ENCODE data around the gene MLYCD.
A peak's percentile ranks its signal among the peaks of the same experiment; 100 is the strongest.

The MLYCD gene

DNA sequence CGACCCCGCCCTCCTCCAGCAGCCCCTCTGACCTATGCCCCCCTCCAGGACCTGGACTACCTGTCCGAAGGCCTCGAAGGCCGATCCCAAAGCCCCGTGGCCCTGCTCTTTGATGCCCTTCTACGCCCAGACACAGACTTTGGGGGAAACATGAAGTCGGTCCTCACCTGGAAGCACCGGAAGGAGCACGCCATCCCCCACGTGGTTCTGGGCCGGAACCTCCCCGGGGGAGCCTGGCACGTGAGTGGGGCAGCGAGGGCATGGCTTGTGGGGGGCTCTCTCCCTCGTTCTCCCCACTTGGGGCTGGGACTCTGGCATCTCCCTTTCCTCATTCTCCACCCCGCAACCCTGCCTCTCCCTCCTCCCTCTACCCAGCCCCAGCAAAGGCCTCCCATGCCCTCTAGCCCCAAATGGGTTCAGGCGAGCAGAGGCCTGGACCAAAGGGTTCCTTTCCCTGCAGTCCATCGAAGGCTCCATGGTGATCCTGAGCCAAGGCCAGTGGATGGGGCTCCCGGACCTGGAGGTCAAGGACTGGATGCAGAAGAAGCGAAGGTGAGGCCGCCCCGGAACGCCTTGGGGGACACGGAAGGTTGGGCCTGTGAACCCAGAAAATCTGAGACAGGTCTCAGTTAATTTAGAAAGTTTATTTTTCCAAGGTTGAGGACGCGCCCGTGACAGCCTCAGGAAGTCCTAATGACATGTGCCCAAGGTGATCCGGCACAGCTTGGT is 61.8 kb downstream of the MLYCD start:
- Histone ChIP-seq H3K4me1 (ENCODE audit: control insufficient read depth, insufficient read depth, low read length) (no peaks in the 10 kb centered on the region), H3K27ac (ENCODE audit: insufficient read depth, low read depth, low read length, poor library complexity, severe bottlenecking) (no peak overlapping the region), H3K9me3 (ENCODE audit: control insufficient read depth, low read length) (no peaks in the 10 kb centered on the region), H3K4me3 (ENCODE audit: insufficient read depth, low read depth, low read length) (no peak overlapping the region), H3K36me3 (ENCODE audit: control insufficient read depth, insufficient read depth, low read length) (no peaks in the 10 kb centered on the region), H3K27me3 (ENCODE audit: control insufficient read depth, insufficient read depth, low read length, poor library complexity, severe bottlenecking) (no peaks in the 10 kb centered on the region)
- WGBS, 2 experiments: 94 to 95% methylated on average over 29 of the region's 29 CpGs

DNA sequence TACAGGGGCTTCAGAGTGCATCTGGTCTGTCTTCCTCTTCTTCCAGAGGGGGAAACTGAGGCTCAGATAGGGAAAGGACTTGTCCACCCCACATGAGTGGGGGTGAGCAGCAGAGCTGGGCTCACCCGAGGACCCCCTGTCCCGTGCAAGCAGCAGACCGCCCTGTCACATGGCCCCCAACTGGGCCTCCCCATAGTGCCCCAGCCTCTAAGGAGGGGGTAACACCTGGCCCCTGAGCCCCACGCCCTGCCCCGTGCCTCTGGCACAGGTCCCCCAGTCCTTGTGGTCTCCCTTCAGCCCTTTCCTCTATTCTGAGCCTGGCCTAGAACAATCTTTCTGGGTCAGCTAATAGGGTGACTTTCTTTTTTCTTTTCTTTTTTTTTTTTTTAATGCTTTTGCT is 62.7 kb downstream of the MLYCD start:
- WGBS, 2 experiments: 92 to 96% methylated on average over 5 of the region's 5 CpGs
- Histone ChIP-seq H3K27me3 (ENCODE audit: control insufficient read depth, insufficient read depth, low read length, poor library complexity, severe bottlenecking) (no peaks in the 10 kb centered on the region), H3K4me3 (ENCODE audit: insufficient read depth, low read depth, low read length) (no peak overlapping the region), H3K27ac (ENCODE audit: insufficient read depth, low read depth, low read length, poor library complexity, severe bottlenecking) (no peak overlapping the region), H3K36me3 (ENCODE audit: control insufficient read depth, insufficient read depth, low read length) (no peaks in the 10 kb centered on the region), H3K9me3 (ENCODE audit: control insufficient read depth, low read length) (no peaks in the 10 kb centered on the region), H3K4me1 (ENCODE audit: control insufficient read depth, insufficient read depth, low read length) (no peaks in the 10 kb centered on the region)

DNA sequence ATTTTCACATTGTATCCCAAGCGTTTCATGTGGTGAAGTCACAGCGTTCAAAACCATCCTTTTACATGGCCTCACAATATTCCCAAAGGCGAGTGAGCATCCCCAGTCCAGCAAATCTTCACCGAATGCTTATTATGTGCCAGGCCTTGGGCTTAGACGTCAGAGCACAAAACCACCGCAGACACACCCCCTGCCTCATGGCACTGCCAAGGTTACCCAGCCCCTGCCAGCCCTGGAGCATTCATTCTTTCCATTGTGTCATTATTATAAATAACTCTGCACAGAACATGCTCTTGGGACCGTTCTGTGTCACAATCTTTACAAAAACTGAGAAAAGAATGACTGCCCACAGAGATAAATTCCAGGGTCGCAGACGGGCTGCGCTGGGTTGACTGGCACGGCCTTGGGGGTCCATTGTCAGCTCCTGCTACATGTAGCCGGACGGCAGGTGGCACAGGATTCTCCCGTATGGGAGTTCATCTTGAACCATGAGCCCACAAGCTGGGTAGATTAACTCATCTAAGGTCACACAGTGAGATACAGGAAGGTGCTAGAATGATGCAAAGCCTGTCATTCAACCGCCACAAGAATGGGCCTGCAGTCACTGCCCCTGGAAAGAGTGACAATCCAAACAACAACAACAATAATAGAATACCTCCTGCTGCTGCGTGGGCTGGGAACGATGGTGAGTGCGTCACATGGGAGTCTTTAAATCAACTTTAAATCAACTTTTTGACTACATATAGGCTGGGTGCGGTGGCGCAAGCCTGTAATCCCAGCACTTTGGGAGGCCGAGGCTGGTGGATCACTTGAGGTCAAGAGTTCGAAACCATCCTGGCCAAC is 64.6 kb downstream of the MLYCD start:
- Histone ChIP-seq H3K4me1 (ENCODE audit: control insufficient read depth, insufficient read depth, low read length) (no peaks in the 10 kb centered on the region), H3K36me3 (ENCODE audit: control insufficient read depth, insufficient read depth, low read length) (no peaks in the 10 kb centered on the region), H3K27ac (ENCODE audit: insufficient read depth, low read depth, low read length, poor library complexity, severe bottlenecking) (no peak overlapping the region), H3K9me3 (ENCODE audit: control insufficient read depth, low read length) (no peaks in the 10 kb centered on the region), H3K27me3 (ENCODE audit: control insufficient read depth, insufficient read depth, low read length, poor library complexity, severe bottlenecking) (no peaks in the 10 kb centered on the region), H3K4me3 (ENCODE audit: insufficient read depth, low read depth, low read length) (no peak overlapping the region)
- WGBS, 2 experiments: 89 to 90% methylated on average over 22 of the region's 22 CpGs

DNA sequence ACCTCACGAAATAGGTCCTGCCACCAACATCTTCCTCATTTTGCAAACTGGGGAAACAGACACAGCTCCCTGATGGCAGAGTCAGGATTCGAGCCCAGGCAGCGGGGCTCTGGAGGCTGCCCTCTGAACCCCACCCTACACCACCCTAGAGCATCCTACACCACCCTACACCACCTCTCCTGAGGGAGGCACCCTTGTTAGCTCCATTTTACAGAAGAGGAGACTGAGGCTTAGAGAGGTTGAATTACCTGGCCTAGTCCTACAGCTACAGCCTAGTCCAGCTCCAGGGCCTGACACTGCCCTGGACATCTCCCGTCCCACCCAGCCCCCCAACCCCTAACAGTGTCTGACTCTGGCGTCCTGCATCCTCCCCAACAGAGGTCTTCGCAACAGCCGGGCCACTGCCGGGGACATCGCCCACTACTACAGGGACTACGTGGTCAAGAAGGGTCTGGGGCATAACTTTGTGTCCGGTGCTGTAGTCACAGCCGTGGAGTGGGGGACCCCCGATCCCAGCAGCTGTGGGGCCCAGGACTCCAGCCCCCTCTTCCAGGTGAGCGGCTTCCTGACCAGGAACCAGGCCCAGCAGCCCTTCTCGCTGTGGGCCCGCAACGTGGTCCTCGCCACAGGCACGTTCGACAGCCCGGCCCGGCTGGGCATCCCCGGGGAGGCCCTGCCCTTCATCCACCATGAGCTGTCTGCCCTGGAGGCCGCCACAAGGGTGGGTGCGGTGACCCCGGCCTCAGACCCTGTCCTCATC is 65.9 kb downstream of the MLYCD start:
- WGBS, 2 experiments: 93% methylated on average over 26 of the region's 26 CpGs
- H3K36me3 ChIP-seq (ENCODE audit: control insufficient read depth, insufficient read depth, low read length): no peaks in the 10 kb centered on the region

DNA sequence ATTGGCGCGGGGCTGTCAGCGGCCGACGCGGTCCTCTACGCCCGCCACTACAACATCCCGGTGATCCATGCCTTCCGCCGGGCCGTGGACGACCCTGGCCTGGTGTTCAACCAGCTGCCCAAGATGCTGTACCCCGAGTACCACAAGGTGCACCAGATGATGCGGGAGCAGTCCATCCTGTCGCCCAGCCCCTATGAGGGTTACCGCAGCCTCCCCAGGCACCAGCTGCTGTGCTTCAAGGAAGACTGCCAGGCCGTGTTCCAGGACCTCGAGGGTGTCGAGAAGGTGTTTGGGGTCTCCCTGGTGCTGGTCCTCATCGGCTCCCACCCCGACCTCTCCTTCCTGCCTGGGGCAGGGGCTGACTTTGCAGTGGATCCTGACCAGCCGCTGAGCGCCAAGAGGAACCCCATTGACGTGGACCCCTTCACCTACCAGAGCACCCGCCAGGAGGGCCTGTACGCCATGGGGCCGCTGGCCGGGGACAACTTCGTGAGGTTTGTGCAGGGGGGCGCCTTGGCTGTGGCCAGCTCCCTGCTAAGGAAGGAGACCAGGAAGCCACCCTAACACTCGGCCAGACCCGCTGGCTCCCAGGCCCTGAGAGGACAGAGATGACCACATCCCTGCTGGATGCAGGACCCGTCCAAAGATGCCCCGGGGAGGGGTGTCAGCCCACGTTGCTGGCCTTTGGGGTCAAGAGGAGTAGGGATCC is 66.7 kb downstream of the MLYCD start:
- no peaks in the 10 kb centered on the region for H3K9me3 ChIP-seq (ENCODE audit: control insufficient read depth, low read length)
- no peak overlapping the region for H3K4me3 ChIP-seq (ENCODE audit: insufficient read depth, low read depth, low read length)
- WGBS, 2 experiments: 95 to 96% methylated on average over 36 of the region's 36 CpGs
- no peak overlapping the region for H3K27ac ChIP-seq (ENCODE audit: insufficient read depth, low read depth, low read length, poor library complexity, severe bottlenecking)
- H3K4me1 ChIP-seq (ENCODE audit: control insufficient read depth, insufficient read depth, low read length): peaks cover 11% of the 10 kb centered on the region
- H3K36me3 ChIP-seq (ENCODE audit: control insufficient read depth, insufficient read depth, low read length): no peaks in the 10 kb centered on the region
- H3K27me3 ChIP-seq (ENCODE audit: control insufficient read depth, insufficient read depth, low read length, poor library complexity, severe bottlenecking): peaks cover 11% of the 10 kb centered on the region

More for the DNA sequence above, 65.9 kb downstream of the MLYCD start:
- no peak overlapping the region for H3K27ac ChIP-seq (ENCODE audit: insufficient read depth, low read depth, low read length, poor library complexity, severe bottlenecking)
- peaks cover 11% of the 10 kb centered on the region for H3K27me3 ChIP-seq (ENCODE audit: control insufficient read depth, insufficient read depth, low read length, poor library complexity, severe bottlenecking)
- peaks cover 4% of the 10 kb centered on the region for H3K4me1 ChIP-seq (ENCODE audit: control insufficient read depth, insufficient read depth, low read length)
- H3K9me3 ChIP-seq (ENCODE audit: control insufficient read depth, low read length): no peaks in the 10 kb centered on the region
- no peak overlapping the region for H3K4me3 ChIP-seq (ENCODE audit: insufficient read depth, low read depth, low read length)

DNA sequence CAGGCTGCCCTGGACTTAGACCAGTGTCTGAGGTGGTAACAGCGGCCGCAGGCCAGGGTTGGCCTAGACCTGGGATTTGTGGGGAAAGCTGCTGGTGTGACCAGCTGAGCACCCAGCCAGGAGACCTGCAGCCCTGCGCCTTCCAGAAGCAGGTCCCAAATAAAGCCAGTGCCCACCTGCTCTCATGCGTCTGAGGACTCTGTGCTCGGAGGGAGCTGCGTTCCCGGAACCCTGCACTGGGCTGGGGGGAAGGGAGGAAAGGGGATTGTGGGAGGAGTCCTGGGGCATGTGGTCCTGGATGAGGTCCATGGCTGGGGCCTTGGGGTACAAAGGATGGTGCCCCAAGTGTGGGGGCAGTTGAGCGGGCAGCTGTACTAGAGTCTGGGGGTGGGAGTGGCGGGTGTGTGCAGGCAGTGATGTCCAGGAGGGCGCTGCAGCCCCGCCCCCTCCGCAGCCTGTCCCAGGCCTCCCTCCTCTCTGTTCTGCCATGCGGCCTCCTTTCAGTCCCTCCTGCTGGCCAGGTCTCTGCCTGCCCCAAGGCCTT is 67.3 kb downstream of the MLYCD start:
- peaks cover 11% of the 10 kb centered on the region for H3K27me3 ChIP-seq (ENCODE audit: control insufficient read depth, insufficient read depth, low read length, poor library complexity, severe bottlenecking)
- H3K9me3 ChIP-seq (ENCODE audit: control insufficient read depth, low read length): no peaks in the 10 kb centered on the region
- 88% methylated on average over 13 of the region's 13 CpGs for WGBS, 2 experiments
- H3K4me3 ChIP-seq (ENCODE audit: insufficient read depth, low read depth, low read length): no peak overlapping the region
- no peaks in the 10 kb centered on the region for H3K36me3 ChIP-seq (ENCODE audit: control insufficient read depth, insufficient read depth, low read length)
- peaks cover 12% of the 10 kb centered on the region for H3K4me1 ChIP-seq (ENCODE audit: control insufficient read depth, insufficient read depth, low read length)
- no peak overlapping the region for H3K27ac ChIP-seq (ENCODE audit: insufficient read depth, low read depth, low read length, poor library complexity, severe bottlenecking)

DNA sequence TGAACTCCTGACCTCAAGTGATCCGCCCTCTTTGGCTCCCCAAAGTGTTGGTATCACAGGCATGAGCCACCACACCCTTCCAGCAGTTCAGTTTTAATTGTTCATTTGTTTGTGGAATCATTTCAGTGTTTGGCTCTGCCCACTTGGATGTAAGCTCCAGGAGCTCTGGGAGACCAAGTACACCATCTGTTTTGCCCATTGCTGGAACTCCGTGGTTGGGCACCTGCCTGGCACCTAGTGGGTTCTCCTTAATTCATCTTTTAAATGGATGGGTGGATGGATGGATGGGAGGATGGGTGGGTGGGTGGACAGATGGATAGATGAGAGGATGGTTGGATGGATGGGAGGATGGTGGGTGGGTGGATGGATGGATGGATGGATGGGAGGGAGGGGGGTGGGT is 68.2 kb downstream of the MLYCD start:
- Histone ChIP-seq H3K36me3 (ENCODE audit: control insufficient read depth, insufficient read depth, low read length) (no peaks in the 10 kb centered on the region), H3K27ac (ENCODE audit: insufficient read depth, low read depth, low read length, poor library complexity, severe bottlenecking) (no peak overlapping the region), H3K27me3 (ENCODE audit: control insufficient read depth, insufficient read depth, low read length, poor library complexity, severe bottlenecking) (peaks cover 11% of the 10 kb centered on the region), H3K4me1 (ENCODE audit: control insufficient read depth, insufficient read depth, low read length) (peaks cover 12% of the 10 kb centered on the region), H3K9me3 (ENCODE audit: control insufficient read depth, low read length) (no peaks in the 10 kb centered on the region), H3K4me3 (ENCODE audit: insufficient read depth, low read depth, low read length) (no peak overlapping the region)
- WGBS, 2 experiments: 89 to 97% methylated on average over 2 of the region's 2 CpGs

DNA sequence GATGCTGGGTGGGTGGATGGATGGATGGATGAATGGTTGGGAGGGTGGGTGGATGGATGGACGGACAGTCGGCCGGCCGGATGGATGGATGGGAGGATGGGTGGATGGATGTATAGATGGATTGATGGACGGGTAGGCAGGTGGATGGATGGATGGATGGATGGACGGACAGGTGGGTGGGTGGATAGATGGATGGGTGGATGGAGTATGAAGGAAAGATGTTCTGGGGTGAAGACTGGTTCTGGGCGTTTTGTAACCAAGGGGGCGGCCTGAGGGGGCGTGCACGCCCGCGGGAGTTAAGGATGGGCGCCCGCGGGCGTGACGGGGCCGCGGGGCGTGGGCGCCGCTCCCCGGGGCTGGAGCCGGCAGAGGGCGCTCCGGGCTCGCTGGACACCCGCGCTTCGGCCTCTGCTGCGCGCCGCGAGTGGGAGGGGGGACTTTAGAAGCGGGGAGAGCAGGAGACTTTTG is 69.0 kb downstream of the MLYCD start, which contains the start of gene NECAB2:
NECAB2 (plus strand) TSS at position 407 of the 468 bp plus-strand sequence. CDS start 405 bp downstream, outside the sequence.
- peaks cover 11% of the 10 kb centered on the region for H3K27me3 ChIP-seq (ENCODE audit: control insufficient read depth, insufficient read depth, low read length, poor library complexity, severe bottlenecking)
- H3K4me3 ChIP-seq (ENCODE audit: insufficient read depth, low read depth, low read length): peak within 1 kb of the TSS; percentile 51
- peaks cover 12% of the 10 kb centered on the region for H3K4me1 ChIP-seq (ENCODE audit: control insufficient read depth, insufficient read depth, low read length)
- no peak within 1 kb of the TSS for H3K27ac ChIP-seq (ENCODE audit: insufficient read depth, low read depth, low read length, poor library complexity, severe bottlenecking)
- H3K9me3 ChIP-seq (ENCODE audit: control insufficient read depth, low read length): no peaks in the 10 kb centered on the region
- WGBS, 2 experiments: 19 to 22% methylated on average over 35 of the region's 35 CpGs
- H3K36me3 ChIP-seq (ENCODE audit: control insufficient read depth, insufficient read depth, low read length): no peaks in the 10 kb centered on the region

DNA sequence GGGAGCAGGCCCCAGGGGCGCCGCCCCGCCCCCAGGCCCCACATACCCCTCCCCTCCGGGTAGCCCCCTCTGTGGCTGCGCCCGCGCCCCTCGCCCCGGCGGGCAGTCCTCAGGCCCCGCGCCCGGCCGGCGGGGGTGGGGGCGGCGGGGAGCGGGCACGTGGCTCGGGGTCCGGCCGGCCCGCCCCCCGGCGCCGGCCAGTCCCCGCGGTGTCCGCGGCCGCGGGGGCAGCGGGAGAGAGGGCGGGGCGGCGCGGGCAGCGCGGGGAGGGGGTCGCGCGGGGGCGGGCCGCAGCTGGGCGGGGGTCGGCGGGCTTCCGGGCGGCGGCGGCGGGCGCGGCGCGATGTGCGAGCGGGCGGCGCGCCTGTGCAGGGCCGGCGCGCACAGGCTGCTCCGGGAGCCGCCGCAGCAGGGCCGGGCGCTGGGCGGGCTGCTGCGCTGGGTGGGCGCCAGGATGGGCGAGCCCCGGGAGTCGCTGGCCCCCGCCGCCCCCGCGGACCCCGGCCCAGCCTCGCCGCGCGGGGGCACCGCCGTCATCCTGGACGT is 69.5 kb downstream of the MLYCD start:
- H3K9me3 ChIP-seq (ENCODE audit: control insufficient read depth, low read length): no peaks in the 10 kb centered on the region
- WGBS, 2 experiments: 0 to 1% methylated on average over 87 of the region's 87 CpGs
- H3K27ac ChIP-seq (ENCODE audit: insufficient read depth, low read depth, low read length, poor library complexity, severe bottlenecking): no peak overlapping the region
- H3K4me3 ChIP-seq (ENCODE audit: insufficient read depth, low read depth, low read length): peak overlapping the region; percentile 51
- peaks cover 12% of the 10 kb centered on the region for H3K4me1 ChIP-seq (ENCODE audit: control insufficient read depth, insufficient read depth, low read length)
- H3K36me3 ChIP-seq (ENCODE audit: control insufficient read depth, insufficient read depth, low read length): no peaks in the 10 kb centered on the region
- peaks cover 11% of the 10 kb centered on the region for H3K27me3 ChIP-seq (ENCODE audit: control insufficient read depth, insufficient read depth, low read length, poor library complexity, severe bottlenecking)

Data from ectodermal cell (in vitro differentiated cells).